AG09319 (cell line): ENCODE measurements around the gene NR1D1.
A peak's percentile ranks its signal among the peaks of the same experiment; 100 is the strongest.

Experiments
- DNase-seq: peaks from one replicate; pipeline ENCODE4 v3.0.0-alpha.2; 2010; ENCODE audit warnings: low read depth; ENCODE audit errors: extremely low read depth
- CTCF ChIP-seq: IDR thresholded peaks from 2 replicates; pipeline ENCODE4 v1.5.1; 2011; ENCODE audit warnings: low read depth, mild to moderate bottlenecking, inconsistent platforms, low read length, moderate library complexity

Gene NR1D1

DNA sequence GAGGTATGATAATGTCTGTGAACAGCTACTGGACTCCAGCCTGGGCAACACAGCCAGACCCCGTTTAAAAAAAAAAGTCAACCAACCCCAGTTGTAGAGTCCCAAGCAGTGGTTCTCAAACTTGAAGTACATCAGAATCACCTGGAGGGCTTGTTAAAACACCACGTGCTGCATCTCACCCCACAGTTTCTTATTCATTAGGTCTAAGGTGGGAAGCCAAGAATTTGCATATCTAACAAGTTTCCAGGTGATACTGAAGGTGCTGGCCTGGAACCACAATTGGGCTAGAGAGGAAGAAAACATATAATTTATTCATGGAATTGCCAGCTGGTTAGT lies 14.7 kb upstream of the NR1D1 start:
- DNase-seq = no peak
- TF ChIP-seq CTCF = no peak

DNA sequence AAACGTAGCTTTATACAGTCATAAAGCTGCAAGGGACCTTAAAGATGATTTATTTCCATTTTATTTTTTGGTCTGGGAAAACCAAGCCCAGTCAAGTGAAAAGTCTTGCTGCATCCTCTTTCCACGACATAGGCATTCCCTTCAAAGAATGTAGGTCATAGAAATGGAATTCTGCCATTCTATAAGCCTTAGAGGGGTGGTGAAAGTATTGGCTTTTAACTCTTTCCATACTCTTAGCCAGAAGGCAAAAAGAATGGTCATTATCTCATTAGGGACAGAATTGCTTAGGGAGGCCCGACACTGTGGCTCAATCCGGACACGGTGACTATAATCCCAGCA lies 13.5 kb upstream of the NR1D1 start:
- TF ChIP-seq CTCF = no peak
- no peak for DNase-seq

DNA sequence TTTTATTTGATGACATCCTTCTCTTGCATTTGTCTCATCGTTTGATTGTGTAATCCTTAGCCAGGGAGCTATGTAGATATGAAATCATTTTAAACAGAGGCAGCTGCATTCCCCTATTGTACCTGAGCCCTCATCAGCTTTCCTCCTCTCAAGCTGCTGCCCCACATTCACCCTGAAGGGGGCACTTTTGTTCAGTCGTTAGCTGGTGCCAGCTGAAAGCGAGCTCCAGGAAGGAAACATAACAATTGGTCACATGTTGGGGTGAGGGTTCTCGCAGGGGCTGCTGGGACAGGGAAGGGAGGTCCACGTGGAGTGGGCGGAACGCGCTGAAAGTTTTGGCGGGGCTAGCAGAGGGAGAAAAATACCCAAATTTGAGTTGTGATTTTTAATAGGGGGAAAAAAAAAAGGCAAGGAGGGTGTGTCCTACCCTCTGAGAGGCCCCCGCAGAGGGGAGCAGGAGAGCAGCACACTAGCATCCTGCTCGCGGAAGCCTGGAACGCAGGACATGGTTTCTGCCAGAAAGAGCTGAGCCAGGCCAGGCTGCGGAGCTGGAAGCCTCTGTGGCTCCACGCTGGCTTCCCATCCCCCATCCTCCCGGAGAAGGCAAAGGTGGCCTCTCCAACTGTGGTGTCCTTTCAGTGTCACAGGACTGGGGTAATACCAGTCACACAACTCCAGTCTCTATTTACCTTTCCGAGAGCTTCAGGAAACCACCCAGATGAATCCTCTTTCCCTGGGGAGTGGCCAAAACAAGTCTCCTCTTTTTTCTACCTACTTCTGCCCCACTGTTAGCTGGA lies 12.9 kb upstream of the NR1D1 start:
- TF ChIP-seq CTCF = peak; percentile 89
- peak; percentile 87 for DNase-seq

GRCh38 chr17:40112718-40113109 lies 12.3 kb upstream of the NR1D1 start:
- DNase-seq = no peak
- TF ChIP-seq CTCF = no peak

GRCh38 chr17:40112191-40112711 lies 11.9 kb upstream of the NR1D1 start:
- DNase-seq = no peak
- TF ChIP-seq CTCF = no peak

DNA sequence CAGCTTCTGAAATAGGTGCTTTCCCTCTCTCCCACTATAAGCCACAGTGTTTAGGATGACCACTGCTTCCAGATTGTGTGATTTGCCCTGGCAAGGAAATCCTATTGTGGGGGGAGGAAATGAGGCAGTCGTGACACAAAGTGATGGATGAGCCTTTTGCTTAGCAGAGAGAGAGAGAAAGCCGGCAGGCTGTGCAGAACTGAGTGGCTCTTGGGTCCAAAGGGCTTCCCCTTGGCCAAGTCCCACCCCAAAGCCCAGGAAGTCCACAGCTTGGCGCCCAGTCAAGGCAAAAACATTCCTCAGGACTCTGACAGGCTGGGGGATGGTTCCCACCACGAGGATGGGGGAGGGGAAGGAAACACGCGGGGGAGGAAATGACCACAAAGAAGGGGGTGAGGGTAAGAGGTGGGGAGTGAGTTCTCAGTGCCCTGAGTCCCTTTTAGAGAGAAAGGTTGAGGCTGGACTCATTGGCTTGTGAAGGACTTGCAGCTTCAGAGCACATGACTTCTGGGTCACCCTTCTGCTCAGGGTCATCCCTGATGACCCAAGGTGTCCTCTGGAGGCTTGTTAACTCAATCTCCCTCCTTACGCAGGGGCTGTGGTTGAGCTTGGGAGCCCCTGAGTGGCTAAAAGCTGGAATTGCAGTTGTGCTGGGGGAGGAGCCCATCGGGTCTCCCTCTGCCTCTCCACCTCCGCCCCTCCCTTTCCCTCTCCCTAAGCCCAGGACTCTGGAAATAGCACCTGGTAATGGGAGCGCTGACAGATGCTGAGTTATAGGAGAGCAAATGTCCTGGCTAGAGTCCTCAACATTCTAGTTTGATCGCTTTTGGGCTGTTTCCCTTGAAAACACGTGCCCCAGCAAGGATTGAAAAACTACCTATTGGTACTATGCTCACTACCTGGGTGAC lies 11.1 kb upstream of the NR1D1 start:
- DNase-seq = peak; percentile 69
- TF ChIP-seq CTCF = peak; percentile 79
